DMS79 (cell line): ENCODE data around the gene NUMA1.
A peak's percentile ranks its signal among the peaks of the same experiment; 100 is the strongest.

Experiments
- DNase-seq: peaks from one replicate; lab custom pipeline; 2025; lab: John Stamatoyannopoulos, UW

Gene NUMA1

DNA sequence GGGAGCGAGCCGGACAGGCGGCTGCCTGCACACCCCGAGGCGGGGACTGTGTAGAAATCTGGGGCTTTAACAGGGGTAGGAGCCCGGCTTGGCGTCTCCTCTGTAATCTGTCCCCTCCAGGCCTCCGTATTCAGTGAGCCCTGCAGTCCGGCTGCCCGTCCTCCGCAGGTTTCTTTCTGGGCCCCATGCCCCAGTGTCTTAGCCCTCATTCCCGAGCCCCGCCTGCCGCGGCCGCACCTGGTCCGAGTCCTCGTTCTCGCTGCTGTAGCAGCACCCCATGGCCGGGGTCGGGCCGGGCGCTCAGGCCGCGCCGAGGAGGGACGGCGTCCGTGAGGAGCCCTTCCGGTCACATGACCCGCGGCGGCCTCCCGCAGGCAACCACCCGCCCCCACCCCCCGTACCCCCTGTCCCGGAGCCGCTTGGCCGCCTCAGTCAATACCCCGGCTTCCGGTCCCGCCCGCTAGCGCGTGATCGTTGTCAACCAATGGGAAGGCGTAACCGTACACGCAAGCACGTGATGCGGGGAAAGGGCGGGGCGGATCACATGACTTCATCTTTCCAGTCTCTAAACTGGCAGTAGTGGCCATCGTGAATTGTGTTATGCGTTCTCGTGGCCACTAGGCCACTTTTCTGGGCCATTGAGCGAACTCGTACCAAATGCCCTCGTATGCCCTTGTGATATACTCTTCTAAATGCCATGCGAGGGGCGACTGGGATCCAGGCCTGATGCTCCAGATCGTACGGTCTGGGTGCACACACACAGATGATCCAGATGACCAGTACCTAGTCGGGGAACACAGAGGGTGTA lies 22.8 kb upstream of the NUMA1 start, which contains the start of gene LAMTOR1:
Gene LAMTOR1 (minus strand): TSS at position 352 of the 808 bp plus-strand sequence. CDS start 73 bp downstream, at position 279.
- peak; percentile 99 for DNase-seq

DNA sequence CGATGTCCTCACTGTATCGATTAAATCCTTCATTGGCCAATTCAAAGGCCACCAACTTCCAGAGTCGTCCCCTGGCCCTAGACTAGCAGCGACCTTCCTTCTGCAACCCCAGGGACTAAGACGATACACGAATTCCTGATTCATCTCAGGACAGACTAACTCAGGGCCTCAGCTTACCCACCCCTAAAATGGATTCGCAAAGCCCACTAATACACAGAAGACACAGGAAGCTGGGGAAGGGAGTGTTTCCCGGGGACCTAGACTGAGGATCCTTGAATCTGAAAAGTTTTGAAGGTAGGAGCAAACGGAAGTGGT lies 22.2 kb upstream of the NUMA1 start:
- DNase-seq, result no peak

DNA sequence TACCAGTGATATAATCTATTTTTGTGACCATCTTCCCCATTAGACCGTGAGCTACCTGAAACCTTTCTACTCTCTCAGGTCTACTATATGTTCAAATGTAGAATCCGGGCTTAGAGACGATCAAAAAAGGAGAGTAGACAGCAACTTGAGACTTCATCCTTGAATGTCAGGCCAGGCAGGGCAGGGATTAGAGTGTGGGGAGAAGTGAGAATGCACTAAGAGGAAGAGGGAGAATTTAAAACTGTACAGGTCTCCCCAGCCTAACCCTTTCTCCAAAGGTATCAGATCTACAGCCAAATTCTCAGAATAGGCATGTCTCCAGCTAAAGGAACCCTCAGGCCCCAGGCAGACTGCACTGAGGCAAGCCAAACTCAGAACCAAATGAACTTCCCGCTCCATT lies 21.8 kb upstream of the NUMA1 start:
- DNase-seq, result no peak

DNA sequence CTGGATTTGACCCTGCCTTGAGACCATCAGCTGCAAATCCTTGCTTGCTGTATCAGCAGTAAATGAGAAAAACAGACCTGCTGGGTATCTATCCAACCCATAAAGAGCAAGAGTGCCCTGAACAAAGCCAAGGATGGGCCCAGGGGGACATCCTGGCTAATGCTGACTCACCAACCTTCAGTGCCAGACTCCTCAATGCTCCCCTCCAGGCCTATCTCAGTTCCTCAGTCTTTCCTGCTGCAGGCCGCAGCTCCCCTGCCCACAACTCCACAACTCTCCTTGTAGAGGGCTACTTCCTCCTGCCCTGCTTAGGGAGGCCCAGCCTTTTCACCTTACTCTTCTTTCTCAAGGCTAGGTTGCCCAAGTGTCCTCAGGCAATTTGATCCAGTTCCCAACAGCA lies 20.1 kb upstream of the NUMA1 start:
- DNase-seq, result no peak

DNA sequence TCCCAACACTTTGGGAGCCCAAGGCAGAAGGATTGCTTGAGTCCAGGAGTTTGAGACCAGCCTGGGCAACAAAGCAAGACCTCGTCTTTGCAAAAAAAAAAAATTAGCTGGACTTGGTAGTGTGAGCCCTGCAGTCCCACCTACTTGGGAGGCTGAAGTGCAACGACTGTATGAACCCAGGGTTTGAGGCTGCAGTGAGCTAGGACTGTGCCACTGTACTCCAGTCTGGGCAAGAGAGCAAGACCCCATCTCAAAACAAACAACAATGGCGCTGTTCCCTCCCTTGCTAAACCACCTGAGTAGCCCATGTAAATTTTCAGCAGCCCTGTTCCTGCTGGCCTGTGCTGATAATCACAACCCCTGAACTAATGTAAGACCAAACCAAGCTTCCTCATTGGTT lies 19.7 kb upstream of the NUMA1 start:
- no peak for DNase-seq

DNA sequence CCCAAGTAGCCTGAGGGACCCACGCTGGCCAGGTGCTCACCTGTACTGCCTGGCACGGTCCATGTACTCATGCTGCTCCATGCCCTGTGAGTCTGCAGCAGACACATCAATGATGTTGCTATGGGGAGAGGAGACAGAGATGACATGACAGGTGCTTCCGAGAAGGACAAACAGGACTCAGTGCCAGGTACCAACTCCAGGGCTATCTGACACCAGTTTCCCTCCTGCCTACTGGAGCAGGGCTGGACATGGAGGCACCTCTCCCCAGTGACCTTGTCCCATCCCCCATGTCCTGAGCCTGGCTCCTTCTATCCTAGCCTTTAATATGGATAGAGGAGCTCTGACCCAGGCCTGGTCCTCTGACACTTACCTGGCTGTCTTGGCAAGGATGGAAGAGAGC lies 18.4 kb upstream of the NUMA1 start:
- no peak for DNase-seq

DNA sequence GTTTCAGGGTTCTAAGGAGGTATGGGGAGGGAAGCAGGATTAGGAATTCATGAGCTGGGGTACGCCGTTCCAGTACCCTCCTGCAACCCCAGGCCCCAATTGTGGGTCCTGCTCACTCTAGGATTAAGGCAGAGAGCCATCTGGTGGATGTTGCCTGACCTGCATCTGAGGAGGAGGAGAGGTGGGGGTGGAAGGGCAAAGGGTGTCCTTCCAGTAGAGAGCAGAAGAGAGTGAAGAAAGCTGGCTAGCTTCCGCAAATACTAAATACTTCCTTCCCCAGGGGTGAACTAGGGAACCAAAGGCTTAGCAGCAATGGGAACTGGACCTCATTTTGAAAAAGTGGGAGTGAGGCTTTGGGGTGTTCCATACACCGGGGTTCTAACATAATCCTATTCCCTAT lies 10.9 kb upstream of the NUMA1 start:
- DNase-seq, result no peak

DNA sequence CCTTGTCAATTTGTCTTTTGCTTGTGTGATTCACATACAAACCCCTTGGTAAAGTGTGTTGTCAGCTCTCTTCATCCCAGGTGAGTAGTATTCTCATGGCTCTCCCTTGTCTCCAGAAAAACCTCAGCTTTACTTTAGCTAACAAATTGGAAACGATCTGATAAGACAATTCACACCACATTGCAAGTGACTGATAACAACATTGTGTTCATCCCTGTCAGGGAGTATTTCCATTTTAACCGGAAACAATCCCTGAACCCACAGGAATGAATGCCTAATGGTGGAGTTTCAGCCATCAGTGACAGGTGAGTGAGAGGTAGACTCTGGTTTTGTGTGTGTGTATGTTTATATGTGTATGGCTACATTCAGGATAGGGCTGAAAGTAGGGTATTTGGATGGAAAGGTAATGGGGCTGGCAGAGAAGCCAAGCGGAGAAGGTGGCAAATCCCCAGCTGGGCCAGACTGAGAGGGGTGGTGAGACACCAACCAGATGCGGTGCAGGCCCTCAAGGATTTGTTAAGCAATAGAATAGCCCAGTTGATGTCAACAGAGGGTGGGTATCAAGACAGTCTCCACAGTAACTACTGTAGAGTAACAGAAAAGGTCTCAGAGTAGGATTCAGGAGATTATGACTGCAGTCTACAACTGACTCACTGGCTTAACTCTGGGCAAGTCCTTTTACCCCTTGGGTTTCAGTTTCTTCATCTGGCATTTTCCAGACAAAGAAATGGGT lies 7.9 kb upstream of the NUMA1 start:
- DNase-seq, result no peak

DNA sequence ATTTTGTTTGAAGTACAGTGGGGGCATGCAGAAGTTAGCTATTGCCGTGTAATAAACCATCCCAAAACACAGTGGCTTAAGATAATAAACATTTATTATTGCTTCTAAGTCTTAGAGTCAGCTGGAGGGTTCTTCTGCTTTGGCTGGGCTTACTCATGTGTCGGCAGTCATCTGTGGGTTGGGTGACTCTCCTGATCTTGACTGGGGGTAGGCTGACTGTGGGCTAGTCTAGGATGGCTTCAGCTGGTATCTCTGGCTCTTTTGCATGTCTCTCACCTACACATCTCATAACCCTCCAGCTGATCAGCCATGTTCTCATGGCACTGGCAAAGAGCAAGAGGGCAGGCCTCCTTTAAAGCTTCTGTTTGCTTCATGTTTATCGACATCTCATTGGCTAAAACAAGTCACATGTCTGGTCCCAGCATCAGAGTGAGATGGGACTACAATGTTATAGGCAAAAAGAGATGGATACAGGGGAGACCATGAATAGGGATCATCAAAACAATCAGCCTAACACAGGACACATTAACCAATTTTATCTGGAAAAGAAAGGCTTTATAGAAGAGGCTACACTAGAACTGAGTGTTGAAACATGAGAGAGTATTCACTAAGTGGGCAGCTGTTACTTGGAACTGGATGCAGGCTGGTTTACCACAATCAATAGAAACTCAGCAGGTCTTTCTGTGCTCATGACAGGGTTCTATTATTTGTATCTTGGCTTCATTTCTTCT lies 5.4 kb upstream of the NUMA1 start:
- peak; percentile 64 for DNase-seq

DNA sequence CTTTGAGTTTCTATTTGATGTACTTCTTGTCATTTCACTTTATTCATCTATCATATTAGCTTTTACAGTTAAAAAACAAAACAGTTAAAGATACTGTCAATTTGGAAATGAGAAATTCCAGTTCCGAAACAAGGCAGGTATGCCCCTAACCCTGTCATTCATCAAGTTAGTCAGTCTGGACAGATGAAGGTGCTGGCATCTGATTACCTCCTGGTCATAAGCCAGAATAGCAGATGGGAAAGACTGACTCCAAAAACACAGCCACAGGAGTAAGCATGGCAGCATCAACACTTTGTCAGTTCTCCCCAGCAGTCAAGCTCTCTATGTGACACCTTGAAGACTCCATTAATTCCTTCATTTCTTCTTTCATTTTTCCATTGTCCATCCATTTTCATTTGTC lies 4.6 kb upstream of the NUMA1 start:
- DNase-seq, result no peak

DNA sequence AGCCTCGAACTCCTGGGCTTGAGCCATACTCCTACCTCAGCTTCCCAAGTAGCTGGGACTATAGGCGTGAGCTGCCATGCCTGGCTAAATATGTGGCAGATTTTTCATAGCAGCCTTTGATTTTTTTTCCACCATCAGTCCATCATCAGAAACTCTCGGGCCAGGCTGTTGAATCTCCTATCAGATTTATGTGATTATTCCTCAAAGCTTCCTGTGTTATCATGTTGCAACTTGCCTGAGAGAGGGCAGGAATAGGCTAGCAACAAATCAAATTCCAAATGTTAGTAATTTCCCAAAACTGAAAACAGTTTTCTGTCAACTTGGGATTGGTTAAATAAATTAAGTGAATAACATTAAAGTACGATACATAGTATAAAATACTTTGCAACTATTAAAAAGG lies 3.7 kb upstream of the NUMA1 start:
- DNase-seq, result no peak

DNA sequence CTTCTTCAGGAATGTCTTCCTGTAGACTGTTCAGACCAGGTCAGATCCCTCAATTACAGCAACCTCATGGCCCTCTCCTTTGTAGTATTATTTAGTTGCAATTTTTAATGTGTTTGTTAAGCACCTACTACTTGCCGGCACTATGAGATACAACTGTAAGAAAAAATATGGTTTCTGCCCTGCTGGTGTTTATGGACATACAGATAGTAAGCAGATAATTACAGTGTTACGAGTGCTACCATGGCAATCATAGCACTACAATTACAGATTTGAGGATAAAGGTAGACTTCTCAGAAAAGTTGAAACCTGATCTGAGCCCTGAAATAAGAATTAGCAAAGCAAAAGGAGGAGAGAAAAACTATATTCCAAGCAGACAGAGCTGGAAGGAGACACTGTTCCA lies 3.1 kb upstream of the NUMA1 start:
- no peak for DNase-seq

DNA sequence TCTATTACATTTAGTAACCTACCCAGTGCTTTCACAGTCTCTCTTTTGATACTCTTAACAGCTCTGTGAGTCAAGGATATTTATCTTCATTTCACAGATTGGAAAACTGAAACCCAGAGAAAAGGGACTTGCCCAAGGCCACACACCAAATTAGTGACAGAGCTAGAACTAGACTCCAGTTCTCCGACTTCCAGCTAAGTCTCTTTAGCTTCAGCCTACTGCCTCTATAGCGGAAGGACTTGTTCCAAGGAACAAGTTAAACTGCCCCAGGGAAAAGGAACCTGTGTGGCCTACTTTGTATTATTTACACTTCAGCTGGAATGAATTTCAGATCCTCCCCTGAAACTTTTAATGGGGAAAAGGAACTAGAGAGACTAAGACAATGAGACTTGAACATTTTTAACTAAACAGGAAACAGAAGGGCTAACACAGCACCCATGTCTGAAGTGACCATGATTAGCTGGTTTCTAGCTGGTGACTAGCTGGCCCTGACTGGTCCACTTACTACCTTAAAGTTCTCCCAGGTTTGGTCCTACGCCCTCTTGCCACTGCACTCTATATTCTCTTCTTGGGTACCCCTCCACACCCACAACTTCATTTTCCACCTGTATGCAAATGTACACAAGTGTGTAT lies 1.6 kb upstream of the NUMA1 start:
- DNase-seq, result no peak

DNA sequence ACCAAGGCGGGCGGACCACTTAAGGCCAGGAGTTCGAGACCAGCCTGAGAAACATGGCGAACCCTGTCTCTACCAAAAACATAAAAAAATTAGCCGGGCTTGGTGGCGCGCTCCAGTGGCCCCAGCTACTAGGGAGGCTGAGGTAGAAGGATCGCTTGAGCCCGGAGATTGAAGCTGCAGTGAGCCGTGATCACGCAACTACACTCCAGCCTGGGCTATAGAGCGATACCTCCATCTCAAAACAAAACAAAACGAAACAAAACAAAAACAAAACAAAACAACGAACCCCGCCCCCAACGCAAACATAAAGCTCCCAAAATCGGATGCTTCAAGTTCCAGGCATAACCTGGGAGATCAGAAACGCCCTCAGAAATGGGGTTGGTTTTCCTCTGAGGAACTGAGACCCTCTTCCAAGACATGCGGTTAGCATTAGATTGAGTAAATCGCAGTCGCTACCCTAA lies 872 bp upstream of the NUMA1 start:
- DNase-seq, result no peak

DNA sequence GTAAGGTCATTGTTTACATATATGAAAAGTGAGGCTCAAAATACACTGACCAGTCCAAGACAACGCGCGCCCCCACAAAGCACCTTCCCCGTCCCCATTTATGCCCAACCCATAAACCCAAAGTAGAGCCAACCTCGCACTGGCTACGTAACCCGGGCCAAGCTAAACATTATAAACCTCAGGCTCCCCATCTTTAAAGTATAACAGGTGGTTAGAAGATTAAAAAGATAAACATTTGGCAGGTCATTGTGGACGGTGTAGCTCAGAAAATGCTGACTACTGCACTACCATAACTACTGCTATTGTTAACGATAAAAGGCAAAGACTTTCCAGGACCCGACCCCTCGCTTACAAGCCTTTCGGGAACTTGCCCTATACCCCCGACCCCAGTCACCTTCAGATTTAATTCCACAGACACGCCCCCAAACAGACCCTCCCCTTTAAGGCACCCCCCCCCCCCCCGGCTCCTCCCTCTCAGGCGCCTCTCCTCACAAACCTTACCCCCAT lies 470 bp downstream of the NUMA1 start:
- peak; percentile 87 for DNase-seq

DNA sequence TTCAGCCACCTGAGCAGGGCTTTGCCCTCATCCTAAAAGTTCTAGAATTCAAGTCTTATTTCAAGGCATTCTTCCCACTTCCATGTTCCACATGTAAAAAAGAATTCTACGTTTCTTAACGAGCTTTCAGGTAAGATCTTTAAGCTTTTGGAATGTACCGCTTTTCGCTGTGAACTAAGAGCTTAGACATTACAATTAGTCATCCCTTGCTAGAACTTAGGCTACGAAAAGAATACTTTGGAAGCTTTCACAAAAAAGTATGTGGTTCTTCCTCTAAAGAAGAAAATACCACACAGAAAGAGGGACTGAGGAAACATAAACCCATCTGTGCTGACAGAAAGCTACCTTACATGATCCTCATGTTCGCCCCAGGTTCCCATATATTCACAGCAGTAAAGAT lies 1.9 kb downstream of the NUMA1 start:
- DNase-seq, result no peak

DNA sequence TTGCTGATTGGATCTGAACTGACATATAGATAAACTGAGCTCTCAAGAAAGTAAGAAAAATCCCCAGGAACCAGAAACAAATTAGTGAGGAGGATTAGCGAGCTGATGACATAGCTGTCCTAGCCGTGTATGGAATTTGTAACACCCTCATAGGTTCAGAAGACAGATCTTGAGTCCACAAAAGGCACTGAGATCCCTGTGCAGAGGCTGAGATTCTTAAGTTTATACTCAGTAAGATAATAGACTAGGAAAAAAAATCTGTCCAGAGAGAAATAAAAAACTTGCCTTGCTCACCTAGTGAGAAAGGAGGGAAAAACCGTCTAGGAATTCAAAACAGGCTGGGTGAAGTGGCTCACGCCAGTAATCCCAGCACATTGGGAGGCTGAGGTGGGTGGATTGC lies 4.6 kb downstream of the NUMA1 start:
- DNase-seq, result no peak

DNA sequence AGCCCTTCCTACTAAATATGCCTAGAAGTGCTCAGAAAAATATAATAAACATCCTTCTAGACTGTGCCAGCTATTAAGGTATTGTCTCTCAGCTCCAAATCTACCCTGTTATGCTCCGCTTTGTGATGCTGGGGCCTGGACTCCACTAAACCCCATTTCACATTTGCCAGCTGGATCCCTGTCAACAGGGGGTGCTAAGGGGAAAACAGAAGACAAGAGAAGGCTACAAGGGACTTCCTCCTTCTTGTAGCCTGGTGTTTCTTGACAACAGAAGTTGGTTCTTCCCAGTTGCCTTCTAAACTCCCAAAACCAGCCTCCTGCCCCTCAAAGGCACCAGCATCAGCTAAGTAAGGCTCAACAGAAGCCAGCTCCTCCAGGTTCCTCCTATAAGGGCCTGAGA lies 5.2 kb downstream of the NUMA1 start:
- no peak for DNase-seq

DNA sequence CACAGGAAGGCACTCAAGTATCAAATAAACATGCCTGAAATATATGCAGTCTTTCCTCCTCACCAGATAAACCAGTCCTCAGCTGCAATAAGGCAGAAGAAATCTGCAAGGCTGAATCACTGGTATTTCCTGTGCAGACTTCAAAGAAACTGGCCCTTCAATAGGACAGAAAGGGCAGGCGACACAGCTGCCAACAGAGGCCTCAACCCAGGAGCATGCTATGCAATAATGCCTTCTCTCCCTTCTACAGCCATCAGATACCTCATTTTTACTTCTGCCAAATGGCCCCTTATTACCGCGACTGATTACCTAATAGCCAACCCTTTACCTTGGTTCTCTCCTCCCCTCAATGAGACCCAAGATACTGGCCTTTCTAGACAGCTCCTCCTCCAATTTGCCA lies 8.0 kb downstream of the NUMA1 start:
- DNase-seq, result no peak

DNA sequence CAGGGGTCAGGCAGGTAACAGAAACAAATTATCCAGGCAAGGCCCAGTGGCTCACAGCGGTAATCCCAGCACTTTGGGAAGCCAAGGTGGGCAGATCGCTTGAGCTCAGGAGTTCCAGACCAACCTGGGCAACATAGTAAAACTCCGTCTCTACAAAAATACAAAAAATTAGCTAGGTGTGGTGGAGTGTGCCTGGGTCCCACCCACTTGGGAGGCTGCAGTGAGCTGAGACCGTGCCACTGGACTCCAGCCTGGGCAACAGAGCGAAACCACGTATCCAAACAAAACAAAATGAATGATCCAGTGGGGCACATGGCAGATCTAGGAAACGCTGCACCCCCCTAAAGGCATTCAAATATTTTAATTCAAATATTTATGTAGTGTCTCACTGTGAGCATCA lies 9.9 kb downstream of the NUMA1 start:
- DNase-seq, result no peak

DNA sequence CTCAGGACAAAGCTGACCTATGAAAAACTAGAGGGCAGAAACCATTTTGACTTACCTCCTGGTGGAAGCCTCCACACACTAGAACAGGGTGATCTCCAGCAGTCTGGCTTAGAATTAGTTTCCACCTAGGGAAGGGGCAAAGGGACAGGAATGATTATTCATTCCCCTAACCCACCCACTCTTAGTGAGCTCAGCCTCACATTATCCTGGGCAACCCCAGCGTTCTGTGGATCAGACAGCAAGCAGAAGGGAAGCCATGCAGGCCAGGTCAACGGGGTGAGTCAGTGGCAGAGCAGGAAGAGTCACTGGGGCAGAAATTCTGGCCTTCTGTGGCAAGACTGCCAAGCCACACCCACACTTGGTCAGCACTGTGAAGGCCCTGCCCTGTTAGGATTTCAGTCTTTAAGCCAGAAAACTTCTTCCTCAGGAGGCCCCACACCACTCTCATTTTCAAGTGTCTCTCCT lies 10.5 kb downstream of the NUMA1 start:
- DNase-seq, result no peak

DNA sequence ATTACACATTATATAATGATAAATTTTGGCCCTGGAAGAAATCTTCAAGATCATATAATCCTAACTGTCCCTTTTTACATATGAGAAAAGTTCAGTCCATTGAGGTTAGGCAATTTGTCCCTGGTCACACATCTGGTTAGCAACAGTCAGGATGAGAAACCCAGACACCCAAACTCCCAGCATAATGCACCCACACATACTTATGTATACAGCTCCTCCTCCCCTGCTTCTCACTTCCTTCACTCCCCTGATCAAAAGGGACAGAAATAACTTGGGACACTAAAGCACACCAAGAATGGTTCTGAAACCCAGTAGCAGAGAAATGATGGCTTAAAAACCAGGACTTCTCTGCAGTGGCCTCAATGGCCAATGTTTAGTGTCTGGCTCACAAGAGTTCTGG lies 11.1 kb downstream of the NUMA1 start:
- DNase-seq, result no peak
